Measurements from ENCODE around the gene MILR1.

DNA sequence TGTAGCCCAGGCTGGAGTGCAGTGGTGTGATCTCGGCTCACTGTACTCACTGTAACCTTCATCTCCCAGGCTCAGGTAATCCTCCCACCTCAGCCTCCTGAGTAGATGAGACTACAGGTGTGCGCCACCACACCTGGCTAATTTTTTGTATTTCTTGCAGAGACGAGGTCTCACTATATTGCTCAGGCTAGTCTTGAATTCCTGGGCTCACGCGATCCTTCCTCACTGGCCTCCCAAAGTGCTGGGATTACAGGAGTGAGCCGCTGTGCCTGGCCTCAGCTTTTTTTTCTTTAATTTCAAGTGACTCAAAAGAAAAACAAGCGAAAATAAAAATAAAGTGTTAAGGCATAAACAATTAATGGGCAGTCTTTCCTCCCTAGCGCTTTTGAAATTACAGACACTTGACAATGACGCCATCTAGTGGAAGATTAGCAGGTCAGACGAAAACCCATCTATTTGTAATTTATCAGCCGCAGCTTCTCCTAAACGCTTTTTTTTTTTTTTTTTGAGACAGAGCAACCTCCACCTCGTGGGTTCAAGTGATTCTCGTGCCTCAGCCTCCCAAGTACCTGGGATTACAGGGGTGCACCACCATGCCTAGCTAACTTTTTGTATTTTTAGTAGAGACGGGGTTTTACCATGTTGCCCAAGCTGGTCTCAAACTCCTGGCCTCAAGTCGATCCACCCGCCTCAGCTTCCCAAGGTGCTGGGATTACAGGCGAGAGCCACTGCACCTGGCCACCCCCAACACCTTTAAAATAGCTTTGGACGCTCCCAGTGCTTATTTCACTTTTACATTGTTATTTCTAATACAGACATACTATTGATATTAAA, 30.2 kb upstream of the MILR1 start:
- no peak for TF ChIP-seq EZH2phosphoT487 (IDR thresholded peaks at IDR 0.05; ENCODE audit: low read depth)
- TF ChIP-seq, protein P1, sequence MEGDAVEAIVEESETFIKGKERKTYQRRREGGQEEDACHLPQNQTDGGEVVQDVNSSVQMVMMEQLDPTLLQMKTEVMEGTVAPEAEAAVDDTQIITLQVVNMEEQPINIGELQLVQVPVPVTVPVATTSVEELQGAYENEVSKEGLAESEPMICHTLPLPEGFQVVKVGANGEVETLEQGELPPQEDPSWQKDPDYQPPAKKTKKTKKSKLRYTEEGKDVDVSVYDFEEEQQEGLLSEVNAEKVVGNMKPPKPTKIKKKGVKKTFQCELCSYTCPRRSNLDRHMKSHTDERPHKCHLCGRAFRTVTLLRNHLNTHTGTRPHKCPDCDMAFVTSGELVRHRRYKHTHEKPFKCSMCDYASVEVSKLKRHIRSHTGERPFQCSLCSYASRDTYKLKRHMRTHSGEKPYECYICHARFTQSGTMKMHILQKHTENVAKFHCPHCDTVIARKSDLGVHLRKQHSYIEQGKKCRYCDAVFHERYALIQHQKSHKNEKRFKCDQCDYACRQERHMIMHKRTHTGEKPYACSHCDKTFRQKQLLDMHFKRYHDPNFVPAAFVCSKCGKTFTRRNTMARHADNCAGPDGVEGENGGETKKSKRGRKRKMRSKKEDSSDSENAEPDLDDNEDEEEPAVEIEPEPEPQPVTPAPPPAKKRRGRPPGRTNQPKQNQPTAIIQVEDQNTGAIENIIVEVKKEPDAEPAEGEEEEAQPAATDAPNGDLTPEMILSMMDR (IDR thresholded peaks at IDR 0.05; ENCODE audit: low read depth, low read length) = peak; percentile 69
